ENCODE data around the gene MTMR12.
A peak's percentile ranks its signal among the peaks of the same experiment; 100 is the strongest.
"Not testable (repeated sequence)": the region's sequence is repeated elsewhere in the genome, so short reads cannot be mapped to it uniquely, and the experiment has no call there.

Gene MTMR12

GRCh38 chr5:32325062-32325461 is 12.3 kb upstream of the MTMR12 start:
- Histone ChIP-seq H3K4me3 (replicated peaks; ENCODE audit: low read depth, low read length) (no peak overlapping the region), H3K27me3 (replicated peaks; ENCODE audit: control insufficient read depth, insufficient read depth, low read length) (no peaks in the 10 kb centered on the region), H3K36me3 (ENCODE audit: control insufficient read depth, insufficient read depth, low read length) (no peaks in the 10 kb centered on the region)
- DNase-seq (ENCODE audit: extremely low read depth, insufficient read length): peak; percentile 48
- no peak for TF ChIP-seq CTCF (IDR thresholded peaks at IDR 0.05; ENCODE audit: insufficient read depth, low read length, poor library complexity, severe bottlenecking)

DNA sequence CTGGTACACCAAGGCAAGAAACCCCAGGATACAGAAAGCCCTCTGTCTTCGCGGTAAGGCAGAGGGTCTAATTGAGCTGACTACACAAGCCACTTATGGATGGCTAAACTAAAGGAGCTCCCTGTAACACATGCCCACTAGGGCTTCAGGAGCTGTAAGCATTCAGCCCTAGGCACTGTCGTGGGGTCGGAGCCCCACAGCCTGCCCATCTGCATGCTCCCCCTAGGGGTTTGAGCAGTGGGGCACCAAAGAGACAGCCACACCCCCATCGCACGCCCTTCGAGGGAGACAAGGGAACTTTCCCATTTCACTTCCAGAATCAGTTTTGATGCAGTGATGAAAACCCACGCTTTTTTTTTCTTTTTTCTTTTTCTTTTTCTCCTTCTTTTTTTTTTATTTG is 11.0 kb upstream of the MTMR12 start:
- H3K27me3 ChIP-seq (replicated peaks; ENCODE audit: control insufficient read depth, insufficient read depth, low read length): no peaks in the 10 kb centered on the region
- DNase-seq (ENCODE audit: extremely low read depth, insufficient read length): no peak
- H3K4me3 ChIP-seq (replicated peaks; ENCODE audit: low read depth, low read length): no peak overlapping the region
- no peaks in the 10 kb centered on the region for H3K36me3 ChIP-seq (ENCODE audit: control insufficient read depth, insufficient read depth, low read length)
- TF ChIP-seq CTCF (IDR thresholded peaks at IDR 0.05; ENCODE audit: insufficient read depth, low read length, poor library complexity, severe bottlenecking): no peak

- TF ChIP-seq CTCF (IDR thresholded peaks at IDR 0.05; ENCODE audit: insufficient read depth, low read length, poor library complexity, severe bottlenecking): no peak
- no peaks in the 10 kb centered on the region for H3K27me3 ChIP-seq (replicated peaks; ENCODE audit: control insufficient read depth, insufficient read depth, low read length)
- DNase-seq (ENCODE audit: extremely low read depth, insufficient read length): no peak
- H3K4me3 ChIP-seq (replicated peaks; ENCODE audit: low read depth, low read length): no peak overlapping the region
- no peaks in the 10 kb centered on the region for H3K36me3 ChIP-seq (ENCODE audit: control insufficient read depth, insufficient read depth, low read length)
Measured at GRCh38 chr5:32322882-32323281, 10.1 kb upstream of the MTMR12 start.

GRCh38 chr5:32321787-32322186 is 9.0 kb upstream of the MTMR12 start:
- H3K4me3 ChIP-seq (replicated peaks; ENCODE audit: low read depth, low read length); H3K27me3 ChIP-seq (replicated peaks; ENCODE audit: control insufficient read depth, insufficient read depth, low read length); DNase-seq (ENCODE audit: extremely low read depth, insufficient read length); H3K36me3 ChIP-seq (ENCODE audit: control insufficient read depth, insufficient read depth, low read length): not testable (repeated sequence)

GRCh38 chr5:32320576-32320975 is 7.8 kb upstream of the MTMR12 start:
- Histone ChIP-seq H3K4me3 (replicated peaks; ENCODE audit: low read depth, low read length) (no peak overlapping the region), H3K27me3 (replicated peaks; ENCODE audit: control insufficient read depth, insufficient read depth, low read length) (no peaks in the 10 kb centered on the region), H3K36me3 (ENCODE audit: control insufficient read depth, insufficient read depth, low read length) (no peaks in the 10 kb centered on the region)
- no peak for DNase-seq (ENCODE audit: extremely low read depth, insufficient read length)
- no peak for TF ChIP-seq CTCF (IDR thresholded peaks at IDR 0.05; ENCODE audit: insufficient read depth, low read length, poor library complexity, severe bottlenecking)

- Histone ChIP-seq H3K27me3 (replicated peaks; ENCODE audit: control insufficient read depth, insufficient read depth, low read length) (no peaks in the 10 kb centered on the region), H3K36me3 (ENCODE audit: control insufficient read depth, insufficient read depth, low read length) (no peaks in the 10 kb centered on the region), H3K4me3 (replicated peaks; ENCODE audit: low read depth, low read length) (no peak overlapping the region)
- no peak for DNase-seq (ENCODE audit: extremely low read depth, insufficient read length)
- TF ChIP-seq CTCF (IDR thresholded peaks at IDR 0.05; ENCODE audit: insufficient read depth, low read length, poor library complexity, severe bottlenecking): no peak
Measured at GRCh38 chr5:32319926-32320543, 7.3 kb upstream of the MTMR12 start.
